H1 (cell line): ENCODE results near the gene CERS3.

Source experiments
- CREB1 ChIP-seq: IDR thresholded peaks from 2 replicates; pipeline ENCODE4 v1.6.1; 2012; ENCODE audit warnings: inconsistent platforms
- EP300 ChIP-seq, 2 experiments: IDR thresholded peaks; 1 replicate in 1 of 2; 2 replicates in 1 of 2; pipeline ENCODE4 v1.6.1; 2011 to 2012; ENCODE audit warnings: low read depth in 2 of 2, low read length in 2 of 2, mild to moderate bottlenecking in 2 of 2, borderline replicate concordance in 1 of 2, inconsistent platforms in 1 of 2, moderate library complexity in 1 of 2
- EZH2 ChIP-seq: fragments of 200-600 bp; sonication (generic); IDR thresholded peaks from 2 replicates; pipeline ENCODE4 v1.7.1; 2012; ENCODE audit warnings: low read depth, mild to moderate bottlenecking, moderate library complexity, low read length, inconsistent platforms; ENCODE audit not compliant: severe bottlenecking
- KDM5A ChIP-seq: fragments of 200-600 bp; IDR thresholded peaks from 2 replicates; pipeline ENCODE4 v1.7.1; 2012; ENCODE audit warnings: mild to moderate bottlenecking, low read length, inconsistent platforms, mixed read lengths
- POLR2AphosphoS5 ChIP-seq: IDR thresholded peaks from 2 replicates; pipeline ENCODE4 v1.6.1; 2011; ENCODE audit warnings: low read depth, low read length
- RFX5 ChIP-seq: IDR thresholded peaks from 2 replicates; pipeline ENCODE4 v1.6.1; 2011; ENCODE audit warnings: low read depth, low read length, improper control_type of control experiment, borderline replicate concordance
- TAF1 ChIP-seq: IDR thresholded peaks from 2 replicates; pipeline ENCODE4 v1.6.1; 2011; ENCODE audit warnings: mild to moderate bottlenecking, low read depth, low read length
- TF ChIP-seq, protein P1 (sequence below), 3 experiments: IDR thresholded peaks; 1 replicate in 2 of 3; 2 replicates in 1 of 3; pipeline versions ENCODE4 v1.5.1 to v1.6.1; 2011; ENCODE audit warnings: low read length in 3 of 3, mild to moderate bottlenecking in 3 of 3, inconsistent platforms in 2 of 3, low read depth in 1 of 3, moderate library complexity in 1 of 3; ENCODE audit not compliant: insufficient read depth in 1 of 3; ENCODE audit errors: control extremely low read depth in 1 of 3
- TF ChIP-seq, protein P2 (sequence below): IDR thresholded peaks from 2 replicates; pipeline ENCODE4 v1.6.1; 2011; ENCODE audit warnings: low read length, improper control_type of control experiment

DNA sequence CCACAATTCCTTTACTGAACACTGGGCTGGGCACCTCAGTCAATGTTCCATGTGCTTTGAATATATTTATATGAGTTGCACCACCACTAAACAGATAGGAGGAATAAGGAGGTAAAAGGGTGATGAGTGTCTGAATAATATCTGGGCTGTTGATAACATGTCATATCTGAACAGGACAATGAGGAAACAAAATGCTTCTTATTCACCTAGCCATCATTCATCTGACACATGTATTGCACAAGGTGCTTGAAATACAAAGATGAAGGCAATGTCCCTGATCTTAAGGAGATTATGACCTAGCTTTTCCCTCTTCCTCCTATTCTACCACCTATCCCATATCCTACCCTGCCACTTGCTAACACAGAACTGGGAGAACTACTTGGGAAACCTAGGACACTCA, 8.0 kb upstream of the CERS3 start:
- no peak for TF ChIP-seq TAF1
- TF ChIP-seq, protein P1, sequence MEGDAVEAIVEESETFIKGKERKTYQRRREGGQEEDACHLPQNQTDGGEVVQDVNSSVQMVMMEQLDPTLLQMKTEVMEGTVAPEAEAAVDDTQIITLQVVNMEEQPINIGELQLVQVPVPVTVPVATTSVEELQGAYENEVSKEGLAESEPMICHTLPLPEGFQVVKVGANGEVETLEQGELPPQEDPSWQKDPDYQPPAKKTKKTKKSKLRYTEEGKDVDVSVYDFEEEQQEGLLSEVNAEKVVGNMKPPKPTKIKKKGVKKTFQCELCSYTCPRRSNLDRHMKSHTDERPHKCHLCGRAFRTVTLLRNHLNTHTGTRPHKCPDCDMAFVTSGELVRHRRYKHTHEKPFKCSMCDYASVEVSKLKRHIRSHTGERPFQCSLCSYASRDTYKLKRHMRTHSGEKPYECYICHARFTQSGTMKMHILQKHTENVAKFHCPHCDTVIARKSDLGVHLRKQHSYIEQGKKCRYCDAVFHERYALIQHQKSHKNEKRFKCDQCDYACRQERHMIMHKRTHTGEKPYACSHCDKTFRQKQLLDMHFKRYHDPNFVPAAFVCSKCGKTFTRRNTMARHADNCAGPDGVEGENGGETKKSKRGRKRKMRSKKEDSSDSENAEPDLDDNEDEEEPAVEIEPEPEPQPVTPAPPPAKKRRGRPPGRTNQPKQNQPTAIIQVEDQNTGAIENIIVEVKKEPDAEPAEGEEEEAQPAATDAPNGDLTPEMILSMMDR (IDR thresholded peaks at IDR 0.05; ENCODE audit: control extremely low read depth in 1 of 3, insufficient read depth in 1 of 3, low read depth in 1 of 3, low read length in 3 of 3), result no peak
- TF ChIP-seq RFX5, result no peak
- no peak for TF ChIP-seq POLR2AphosphoS5
- no peak for TF ChIP-seq EZH2
- TF ChIP-seq, protein P2, sequence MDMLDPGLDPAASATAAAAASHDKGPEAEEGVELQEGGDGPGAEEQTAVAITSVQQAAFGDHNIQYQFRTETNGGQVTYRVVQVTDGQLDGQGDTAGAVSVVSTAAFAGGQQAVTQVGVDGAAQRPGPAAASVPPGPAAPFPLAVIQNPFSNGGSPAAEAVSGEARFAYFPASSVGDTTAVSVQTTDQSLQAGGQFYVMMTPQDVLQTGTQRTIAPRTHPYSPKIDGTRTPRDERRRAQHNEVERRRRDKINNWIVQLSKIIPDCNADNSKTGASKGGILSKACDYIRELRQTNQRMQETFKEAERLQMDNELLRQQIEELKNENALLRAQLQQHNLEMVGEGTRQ, result no peak
- no peak for TF ChIP-seq EP300 (IDR thresholded peaks at IDR 0.05; ENCODE audit: borderline replicate concordance in 1 of 2, low read depth in 2 of 2, low read length in 2 of 2)
- no peak for TF ChIP-seq KDM5A
- TF ChIP-seq CREB1, result no peak
